Loucy (cell line): Measurements from ENCODE around the gene MAP3K20.
"Not testable (repeated sequence)": the region's sequence is repeated elsewhere in the genome, so short reads cannot be mapped to it uniquely, and the experiment has no call there.

Experiments used
- H2AFZ ChIP-seq: fragments of 200-600 bp; sonication (generic); 2 replicates; pipeline ENCODE4 v1.6.0; 2016; ENCODE audit warnings: antibody characterized with exemption, mild to moderate bottlenecking, low read length, moderate library complexity
- H3F3A ChIP-seq: fragments of 200-600 bp; 2 replicates; pipeline ENCODE4 v1.6.0; 2016; ENCODE audit warnings: antibody characterized with exemption, low read depth, mild to moderate bottlenecking
- H3K27me3 ChIP-seq: fragments of 200-600 bp; sonication (generic); 2 replicates; pipeline ENCODE4 v1.6.1; 2014; ENCODE audit warnings: low read length, mild to moderate bottlenecking; ENCODE audit not compliant: insufficient read depth, poor library complexity, severe bottlenecking
- H3K36me3 ChIP-seq: fragments of 200-600 bp; sonication (generic); 2 replicates; pipeline ENCODE4 v1.6.1; 2016; ENCODE audit warnings: low read length; ENCODE audit not compliant: insufficient read depth
- H3K4me1 ChIP-seq: fragments of 200-600 bp; sonication (generic); 2 replicates; pipeline ENCODE4 v1.5.1; 2014; ENCODE audit warnings: low read length, mild to moderate bottlenecking; ENCODE audit not compliant: insufficient read depth, poor library complexity, severe bottlenecking
- H3K4me2 ChIP-seq: fragments of 200-600 bp; sonication (generic); 2 replicates; pipeline ENCODE4 v1.6.0; 2014; ENCODE audit warnings: antibody characterized with exemption, low read length, low read depth, mild to moderate bottlenecking; ENCODE audit not compliant: poor library complexity, severe bottlenecking
- H3K4me3 ChIP-seq: fragments of 200-600 bp; sonication (generic); 2 replicates; pipeline ENCODE4 v1.5.1; 2014; ENCODE audit warnings: low read length, mild to moderate bottlenecking, mixed read lengths; ENCODE audit not compliant: poor library complexity, severe bottlenecking
- H3K79me2 ChIP-seq: fragments of 200-600 bp; sonication (generic); 2 replicates; pipeline ENCODE4 v1.6.1; 2014; ENCODE audit warnings: low read length; ENCODE audit not compliant: insufficient read depth
- H3K9ac ChIP-seq: fragments of 200-600 bp; sonication (generic); 2 replicates; pipeline ENCODE4 v1.6.0; 2014; ENCODE audit warnings: mild to moderate bottlenecking, low read depth, low read length, moderate library complexity; ENCODE audit not compliant: poor library complexity, severe bottlenecking
- H3K9me2 ChIP-seq: fragments of 200-600 bp; sonication (generic); replicated peaks from 2 replicates; pipeline ENCODE4 v1.6.1; 2016; ENCODE audit warnings: low read depth, low read length, mixed read lengths
- H3K9me3 ChIP-seq: fragments of 200-600 bp; sonication (generic); 2 replicates; pipeline ENCODE4 v1.6.1; 2014; ENCODE audit warnings: mild to moderate bottlenecking, antibody characterized with exemption, low read length, low read depth; ENCODE audit not compliant: insufficient read depth
- H4K20me1 ChIP-seq: fragments of 200-600 bp; sonication (generic); 2 replicates; pipeline ENCODE4 v1.6.0; 2014; ENCODE audit warnings: antibody characterized with exemption, low read length, mild to moderate bottlenecking; ENCODE audit not compliant: insufficient read depth, poor library complexity, severe bottlenecking
- CTCF ChIP-seq: fragments of 200-600 bp; sonication (generic); conservative IDR thresholded peaks from 2 replicates; pipeline ENCODE4 v1.5.1; 2014; ENCODE audit warnings: mild to moderate bottlenecking, antibody characterized with exemption, low read length
- EZH2phosphoT487 ChIP-seq: fragments of 200-600 bp; IDR thresholded peaks from 2 replicates; pipeline ENCODE4 v1.6.1; 2018; ENCODE audit warnings: antibody characterized with exemption, mild to moderate bottlenecking, moderate library complexity, borderline replicate concordance

The MAP3K20 gene

DNA sequence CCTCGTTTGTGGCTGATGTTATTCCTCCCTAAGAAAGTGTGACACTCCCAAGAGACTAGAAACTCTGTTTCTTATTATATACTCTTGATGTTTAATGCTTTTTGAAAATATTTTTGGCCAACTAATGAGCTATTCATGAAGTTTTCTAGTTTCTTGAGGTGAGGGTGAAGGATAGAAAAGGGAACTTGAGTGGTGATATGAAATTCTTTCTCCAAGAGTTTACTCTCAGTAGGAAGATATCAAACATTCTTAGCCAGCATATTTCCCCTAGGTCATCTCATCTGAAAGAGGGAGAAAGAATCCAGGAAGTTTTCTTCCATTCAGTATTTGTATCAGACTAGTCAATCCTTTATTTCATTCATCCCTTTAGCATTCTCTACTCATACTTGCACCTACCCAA is 95.7 kb downstream of the MAP3K20 start:
- no peak overlapping the region for H3K4me2 ChIP-seq
- no peak overlapping the region for H2AFZ ChIP-seq
- H3K36me3 ChIP-seq = no peaks in the 10 kb centered on the region
- H3K79me2 ChIP-seq = no peaks in the 10 kb centered on the region
- no peak overlapping the region for H3K4me3 ChIP-seq
- no peaks in the 10 kb centered on the region for H3K27me3 ChIP-seq
- TF ChIP-seq CTCF = no peak
- no peak for TF ChIP-seq EZH2phosphoT487
- no peaks in the 10 kb centered on the region for H3K9me3 ChIP-seq
- H3F3A ChIP-seq = no peaks in the 10 kb centered on the region
- no peak overlapping the region for H3K9ac ChIP-seq
- no peaks in the 10 kb centered on the region for H3K4me1 ChIP-seq
- no peaks in the 10 kb centered on the region for H4K20me1 ChIP-seq
- no peaks in the 10 kb centered on the region for H3K9me2 ChIP-seq

DNA sequence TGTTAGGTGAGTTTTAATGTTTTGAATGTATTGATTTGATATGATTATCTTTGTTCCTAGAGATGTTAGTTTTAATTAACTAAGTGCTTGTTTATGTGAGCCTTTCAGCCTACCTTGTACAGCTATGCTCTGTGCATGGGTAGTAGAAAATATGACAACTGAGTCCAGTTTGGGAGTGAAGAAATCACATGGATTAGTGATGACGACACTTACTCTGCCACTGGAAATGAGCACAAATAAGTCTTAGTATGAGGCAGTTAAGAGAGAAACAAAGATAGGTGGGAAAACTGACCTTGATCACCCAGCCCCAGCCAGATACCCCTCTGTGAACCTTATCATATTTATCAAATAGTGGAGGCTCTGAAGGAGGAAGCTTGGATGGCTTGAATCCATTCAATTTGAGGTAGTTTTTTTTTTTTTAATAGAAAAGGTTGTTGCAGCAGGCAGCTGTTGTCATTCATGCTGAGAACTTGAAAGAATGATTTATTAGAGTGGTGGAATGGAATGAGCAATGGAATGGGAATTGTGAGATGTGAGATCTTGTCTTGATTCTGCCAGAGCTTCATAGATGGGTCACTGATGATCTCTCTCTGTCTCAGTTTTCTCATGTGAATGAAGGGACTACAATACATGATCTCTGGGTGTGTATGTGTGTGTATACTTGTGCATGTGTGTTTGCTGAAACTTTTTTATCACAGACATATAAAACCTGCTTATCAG is 96.4 kb downstream of the MAP3K20 start:
- no peaks in the 10 kb centered on the region for H3K79me2 ChIP-seq
- no peaks in the 10 kb centered on the region for H3K9me3 ChIP-seq
- no peaks in the 10 kb centered on the region for H3K4me1 ChIP-seq
- no peaks in the 10 kb centered on the region for H3K36me3 ChIP-seq
- H4K20me1 ChIP-seq = no peaks in the 10 kb centered on the region
- TF ChIP-seq CTCF (no peak), EZH2phosphoT487 (no peak)
- no peak overlapping the region for H3K4me3 ChIP-seq
- H2AFZ ChIP-seq = no peak overlapping the region
- H3K27me3 ChIP-seq = no peaks in the 10 kb centered on the region
- no peaks in the 10 kb centered on the region for H3K9me2 ChIP-seq
- no peak overlapping the region for H3K9ac ChIP-seq
- no peaks in the 10 kb centered on the region for H3F3A ChIP-seq
- no peak overlapping the region for H3K4me2 ChIP-seq

DNA sequence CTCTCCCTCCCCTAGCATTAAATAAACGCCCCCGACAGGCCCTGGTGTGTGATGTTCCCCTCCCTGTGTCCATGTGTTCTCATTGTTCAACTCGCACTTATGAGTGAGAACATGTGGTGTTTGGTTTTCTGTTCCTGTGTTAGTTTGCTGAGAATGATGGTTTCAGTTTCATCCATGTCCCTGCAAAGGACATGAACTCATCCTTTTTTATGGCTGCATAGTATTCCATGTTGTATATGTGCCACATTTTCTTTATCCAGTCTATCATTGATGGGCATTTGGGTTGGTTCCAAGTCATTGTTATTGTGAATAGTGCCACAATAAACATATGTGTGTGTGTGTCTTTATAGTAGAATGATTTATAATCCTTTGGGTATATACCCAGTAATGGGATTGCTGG is 98.7 kb downstream of the MAP3K20 start:
- not testable (repeated sequence) for H3K4me2 ChIP-seq, H3K9ac ChIP-seq, H3K79me2 ChIP-seq, H3K9me2 ChIP-seq, H3K9me3 ChIP-seq, H3F3A ChIP-seq, H3K4me3 ChIP-seq, H2AFZ ChIP-seq, H3K27me3 ChIP-seq, H3K4me1 ChIP-seq, H3K36me3 ChIP-seq, H4K20me1 ChIP-seq

GRCh38 chr2:173175222-173175621 is 99.6 kb downstream of the MAP3K20 start:
- Histone ChIP-seq H3K4me3 (no peak overlapping the region), H3K9ac (no peak overlapping the region), H3K9me2 (no peaks in the 10 kb centered on the region), H3K9me3 (no peaks in the 10 kb centered on the region), H3K4me2 (no peak overlapping the region), H3K79me2 (no peaks in the 10 kb centered on the region), H3K4me1 (no peaks in the 10 kb centered on the region), H4K20me1 (no peaks in the 10 kb centered on the region), H2AFZ (no peak overlapping the region), H3F3A (no peaks in the 10 kb centered on the region), H3K27me3 (no peaks in the 10 kb centered on the region), H3K36me3 (no peaks in the 10 kb centered on the region)
- TF ChIP-seq CTCF (no peak), EZH2phosphoT487 (no peak)
